DOHH2 (cell line): Measurements from ENCODE around the gene NFE2L2.

ENCODE experiments used
- H3F3A ChIP-seq: fragments of 200-600 bp; sonication (generic), shearing (Covaris generic); 2 replicates; pipeline ENCODE4 v1.6.0; 2016; ENCODE audit warnings: antibody characterized with exemption, mild to moderate bottlenecking; ENCODE audit not compliant: control insufficient read depth, insufficient read depth
- H3K27ac ChIP-seq: fragments of 200-600 bp; sonication (generic); 2 replicates; pipeline ENCODE4 v1.5.1; 2014; ENCODE audit warnings: low read depth, mild to moderate bottlenecking, low read length, moderate library complexity
- H3K27me3 ChIP-seq: fragments of 200-600 bp; sonication (generic); 2 replicates; pipeline ENCODE4 v1.6.1; 2014; ENCODE audit warnings: mild to moderate bottlenecking, low read length, mixed read lengths; ENCODE audit not compliant: control insufficient read depth
- H3K36me3 ChIP-seq: fragments of 200-600 bp; sonication (generic); 2 replicates; pipeline ENCODE4 v1.6.1; 2014; ENCODE audit warnings: mild to moderate bottlenecking, low read length, moderate library complexity, mixed read lengths; ENCODE audit not compliant: control insufficient read depth
- H3K4me1 ChIP-seq: fragments of 200-600 bp; sonication (generic); 2 replicates; pipeline ENCODE4 v1.6.1; 2014; ENCODE audit warnings: mild to moderate bottlenecking, low read length, mixed read lengths; ENCODE audit not compliant: control insufficient read depth
- H3K4me2 ChIP-seq: fragments of 200-600 bp; sonication (generic); 2 replicates; pipeline ENCODE4 v1.6.0; 2014; ENCODE audit warnings: mild to moderate bottlenecking, low read length, moderate library complexity
- H3K4me3 ChIP-seq: fragments of 200-600 bp; sonication (generic); 2 replicates; pipeline ENCODE4 v1.5.1; 2014; ENCODE audit warnings: mild to moderate bottlenecking, low read length, mixed read lengths
- H3K79me2 ChIP-seq: fragments of 200-600 bp; sonication (generic); 2 replicates; pipeline ENCODE4 v1.6.1; 2014; ENCODE audit warnings: mild to moderate bottlenecking, low read length, mixed read lengths; ENCODE audit not compliant: control insufficient read depth
- H3K9me2 ChIP-seq: fragments of 200-600 bp; sonication (generic); replicated peaks from 2 replicates; pipeline ENCODE4 v1.6.1; 2014; ENCODE audit warnings: mild to moderate bottlenecking, low read length, mixed read lengths; ENCODE audit not compliant: control insufficient read depth
- H3K9me3 ChIP-seq: fragments of 200-600 bp; sonication (generic); 2 replicates; pipeline ENCODE4 v1.6.1; 2014; ENCODE audit warnings: antibody characterized with exemption, low read length, mixed read lengths; ENCODE audit not compliant: control insufficient read depth, insufficient read depth
- H4K20me1 ChIP-seq: fragments of 200-600 bp; sonication (generic); 2 replicates; pipeline ENCODE4 v1.6.0; 2014; ENCODE audit warnings: low read depth, mild to moderate bottlenecking, antibody characterized with exemption, low read length, moderate library complexity; ENCODE audit not compliant: control insufficient read depth, insufficient read depth
- CTCF ChIP-seq: fragments of 200-600 bp; sonication (generic); IDR thresholded peaks from one replicate; pipeline ENCODE4 v1.5.1; 2014; ENCODE audit warnings: antibody characterized with exemption, mild to moderate bottlenecking, low read depth, low read length; ENCODE audit not compliant: poor library complexity, severe bottlenecking
- EZH2phosphoT487 ChIP-seq: fragments of 200-600 bp; sonication (generic); IDR thresholded peaks from 2 replicates; pipeline ENCODE4 v1.6.1; 2017; ENCODE audit warnings: borderline replicate concordance, mild to moderate bottlenecking, antibody characterized with exemption, low read length, moderate library complexity, mixed read lengths

NFE2L2 gene

GRCh38 chr2:177232098-177232704 lies 32.3 kb downstream of the NFE2L2 start:
- Histone ChIP-seq H3K36me3 (peaks cover 69% of the 10 kb centered on the region), H3K79me2 (peaks cover 30% of the 10 kb centered on the region), H3F3A (peaks cover 22% of the 10 kb centered on the region)

GRCh38 chr2:177231270-177231669 lies 33.3 kb downstream of the NFE2L2 start:
- no peaks in the 10 kb centered on the region for H3K9me3 ChIP-seq
- peaks cover 68% of the 10 kb centered on the region for H3K36me3 ChIP-seq
- peaks cover 20% of the 10 kb centered on the region for H3K79me2 ChIP-seq
- TF ChIP-seq EZH2phosphoT487, result no peak
- no peak for TF ChIP-seq CTCF
- H3K4me2 ChIP-seq, result no peak overlapping the region
- H3F3A ChIP-seq, result peaks cover 29% of the 10 kb centered on the region
- no peaks in the 10 kb centered on the region for H4K20me1 ChIP-seq
- no peak overlapping the region for H3K27ac ChIP-seq
- peaks cover 13% of the 10 kb centered on the region for H3K4me1 ChIP-seq
- H3K27me3 ChIP-seq, result no peaks in the 10 kb centered on the region
- H3K4me3 ChIP-seq, result no peak overlapping the region
- H3K9me2 ChIP-seq, result no peaks in the 10 kb centered on the region

More at GRCh38 chr2:177232098-177232704, 32.3 kb downstream of the NFE2L2 start:
- Histone ChIP-seq H3K27me3 (no peaks in the 10 kb centered on the region), H3K4me1 (peaks cover 5% of the 10 kb centered on the region), H3K9me2 (no peaks in the 10 kb centered on the region), H3K4me2 (no peak overlapping the region), H3K9me3 (no peaks in the 10 kb centered on the region), H3K27ac (no peak overlapping the region), H3K4me3 (no peak overlapping the region), H4K20me1 (no peaks in the 10 kb centered on the region)
- no peak for TF ChIP-seq EZH2phosphoT487
- no peak for TF ChIP-seq CTCF

GRCh38 chr2:177229442-177230242 lies 34.9 kb downstream of the NFE2L2 start:
- H3K36me3 ChIP-seq, result peaks cover 57% of the 10 kb centered on the region
- H3K4me3 ChIP-seq, result no peak overlapping the region
- peaks cover 6% of the 10 kb centered on the region for H3K79me2 ChIP-seq
- H3K27me3 ChIP-seq, result no peaks in the 10 kb centered on the region
- TF ChIP-seq EZH2phosphoT487 (no peak), CTCF (no peak)
- 0 out of 2 replicates have a peak, but pooled peaks cover 4% of the 10 kb centered on the region for H4K20me1 ChIP-seq
- peaks cover 13% of the 10 kb centered on the region for H3K4me1 ChIP-seq
- peaks cover 45% of the 10 kb centered on the region for H3F3A ChIP-seq
- H3K9me2 ChIP-seq, result no peaks in the 10 kb centered on the region
- H3K4me2 ChIP-seq, result no peak overlapping the region
- H3K27ac ChIP-seq, result no peak overlapping the region
- H3K9me3 ChIP-seq, result no peaks in the 10 kb centered on the region
